AG10803 (cell line): ENCODE results near the gene CFAP53.
"Not testable (repeated sequence)": the region's sequence is repeated elsewhere in the genome, so short reads cannot be mapped to it uniquely, and the experiment has no call there.

Experiments used
- DNase-seq: peaks from one replicate; pipeline ENCODE4 v3.0.0; 2010; ENCODE audit warnings: low read depth
- H3K4me3 ChIP-seq: 2 replicates; pipeline ENCODE4 v1.5.1; 2011; ENCODE audit warnings: mild to moderate bottlenecking, low read length, control low read depth
- TF ChIP-seq, protein P1 (sequence below): conservative IDR thresholded peaks from 2 replicates; pipeline ENCODE4 v1.5.1; 2011; ENCODE audit warnings: mild to moderate bottlenecking, low read length, control low read depth, inconsistent platforms

Gene CFAP53

DNA sequence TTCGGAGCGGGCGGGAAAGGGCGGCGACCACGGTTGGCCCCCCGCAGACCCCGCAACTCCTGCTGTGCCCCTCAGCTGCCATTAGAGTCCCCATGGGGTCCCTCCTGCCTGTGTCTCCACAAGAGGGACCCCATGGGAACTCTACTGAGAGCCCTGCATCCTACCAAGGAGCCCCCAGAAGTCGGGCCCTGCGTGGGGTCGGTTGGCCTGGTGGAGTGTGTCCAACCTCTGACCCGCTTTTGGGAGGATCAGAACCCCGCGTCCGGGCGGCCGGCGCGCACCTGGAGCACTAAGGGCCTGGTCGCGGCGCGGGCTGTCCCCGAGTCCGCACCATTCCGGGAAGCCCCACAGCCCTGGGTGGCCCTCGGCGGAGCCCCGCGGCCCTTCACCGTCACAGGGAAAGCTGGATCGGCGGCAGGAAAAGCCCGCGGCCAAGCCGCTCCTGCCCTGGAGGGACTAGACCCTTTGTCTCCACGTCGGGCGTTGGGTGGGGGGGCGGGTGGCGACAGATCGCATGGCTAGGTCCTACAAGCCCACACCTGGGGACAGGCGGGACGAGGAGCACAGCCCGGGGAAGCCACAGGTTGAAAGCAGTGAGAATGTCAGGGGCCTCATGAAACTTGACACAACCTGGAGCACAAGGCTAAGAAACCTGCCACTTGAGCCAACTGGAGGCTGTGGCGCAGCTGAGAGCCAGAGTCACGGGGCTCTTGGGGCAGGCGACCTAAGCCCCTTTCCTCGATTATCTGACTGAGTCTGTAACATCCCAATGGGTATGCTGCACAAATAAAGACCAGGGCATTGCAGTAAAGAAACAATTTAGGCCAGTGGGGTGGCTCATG, 32.4 kb upstream of the CFAP53 start:
- no peak for DNase-seq
- TF ChIP-seq, protein P1, sequence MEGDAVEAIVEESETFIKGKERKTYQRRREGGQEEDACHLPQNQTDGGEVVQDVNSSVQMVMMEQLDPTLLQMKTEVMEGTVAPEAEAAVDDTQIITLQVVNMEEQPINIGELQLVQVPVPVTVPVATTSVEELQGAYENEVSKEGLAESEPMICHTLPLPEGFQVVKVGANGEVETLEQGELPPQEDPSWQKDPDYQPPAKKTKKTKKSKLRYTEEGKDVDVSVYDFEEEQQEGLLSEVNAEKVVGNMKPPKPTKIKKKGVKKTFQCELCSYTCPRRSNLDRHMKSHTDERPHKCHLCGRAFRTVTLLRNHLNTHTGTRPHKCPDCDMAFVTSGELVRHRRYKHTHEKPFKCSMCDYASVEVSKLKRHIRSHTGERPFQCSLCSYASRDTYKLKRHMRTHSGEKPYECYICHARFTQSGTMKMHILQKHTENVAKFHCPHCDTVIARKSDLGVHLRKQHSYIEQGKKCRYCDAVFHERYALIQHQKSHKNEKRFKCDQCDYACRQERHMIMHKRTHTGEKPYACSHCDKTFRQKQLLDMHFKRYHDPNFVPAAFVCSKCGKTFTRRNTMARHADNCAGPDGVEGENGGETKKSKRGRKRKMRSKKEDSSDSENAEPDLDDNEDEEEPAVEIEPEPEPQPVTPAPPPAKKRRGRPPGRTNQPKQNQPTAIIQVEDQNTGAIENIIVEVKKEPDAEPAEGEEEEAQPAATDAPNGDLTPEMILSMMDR: no peak
- H3K4me3 ChIP-seq: peak overlapping the region; percentile 64; the same call in 1 of the 2 replicates

DNA sequence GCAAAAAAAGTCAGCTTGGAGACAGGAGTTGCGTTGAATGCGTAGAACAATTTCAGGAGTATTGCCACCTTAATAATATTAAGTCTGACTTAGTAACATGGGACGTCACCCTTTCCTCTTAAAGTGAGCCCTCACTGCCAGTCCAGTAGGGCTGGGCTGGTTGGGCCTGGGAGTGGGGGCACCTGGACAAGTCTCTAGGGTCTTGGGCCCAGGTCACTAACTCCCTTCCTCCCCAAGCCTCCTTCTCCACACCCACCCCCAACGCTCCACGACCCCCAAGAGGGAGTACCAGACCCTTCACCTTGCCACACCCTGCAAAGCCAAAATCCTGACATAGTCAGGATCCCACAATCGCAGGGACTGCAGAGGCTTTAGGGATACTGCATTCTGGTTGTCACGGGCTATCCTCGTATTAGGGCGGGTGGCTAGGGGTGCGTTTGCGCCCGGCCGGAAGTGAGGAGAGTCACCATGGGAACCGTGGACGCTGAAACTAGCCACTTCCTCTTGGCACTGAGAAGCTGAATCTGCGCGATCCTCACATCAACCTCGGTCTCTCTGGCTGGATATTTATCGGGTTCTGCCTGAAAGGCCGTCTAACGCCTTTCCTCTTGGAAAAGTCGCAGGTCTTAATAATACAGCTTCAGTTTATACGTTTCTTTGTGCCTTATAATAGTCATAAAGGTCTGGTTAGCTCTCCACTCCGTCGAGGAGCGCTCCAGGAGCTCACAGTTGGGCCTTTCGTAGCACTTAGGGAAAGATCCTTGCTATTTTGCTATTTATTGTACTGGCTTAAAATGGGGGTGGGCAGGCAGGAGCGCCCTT, 31.5 kb upstream of the CFAP53 start:
- peak overlapping the region; percentile 64 for H3K4me3 ChIP-seq
- DNase-seq: peak; percentile 67
- TF ChIP-seq, protein P1: no peak

DNA sequence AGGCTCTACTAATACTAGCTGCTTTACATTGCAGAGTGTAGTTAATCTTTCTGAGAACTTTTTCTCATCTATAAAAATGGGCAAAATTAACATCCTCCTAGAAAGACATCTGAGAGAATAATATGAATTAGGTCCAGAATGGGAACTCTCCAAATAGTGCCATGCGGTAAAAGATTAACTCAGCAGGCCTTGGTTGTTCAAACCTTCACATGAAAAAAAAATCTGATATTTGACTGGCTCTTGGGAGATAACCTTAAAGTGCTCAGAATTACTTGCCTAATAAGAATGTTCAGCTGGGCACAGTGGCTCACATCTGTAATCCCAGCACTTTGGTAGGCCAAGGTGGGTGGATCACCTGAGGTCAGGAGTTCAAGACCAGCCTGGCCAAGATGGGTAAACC, 26.7 kb upstream of the CFAP53 start:
- no peak for DNase-seq
- TF ChIP-seq, protein P1: no peak

DNA sequence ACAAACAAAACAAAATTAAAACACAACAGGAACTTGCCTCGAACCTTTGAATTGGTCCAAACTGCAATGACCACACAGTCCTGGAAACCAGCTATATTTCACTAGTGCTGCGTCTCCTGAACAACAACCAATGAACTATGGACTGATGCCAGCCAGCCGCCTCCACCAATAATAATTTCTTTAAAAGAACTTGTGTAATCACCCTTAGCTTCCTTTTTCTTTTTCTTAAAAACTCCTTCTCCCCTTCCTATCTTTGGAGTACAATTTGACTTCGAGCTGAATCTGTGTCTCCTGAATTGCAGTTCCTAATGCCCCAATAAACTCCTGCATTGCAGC, 22.8 kb upstream of the CFAP53 start:
- no peak overlapping the region for H3K4me3 ChIP-seq
- no peak for DNase-seq
- TF ChIP-seq, protein P1: no peak

More for the DNA sequence above, 26.7 kb upstream of the CFAP53 start:
- no peak overlapping the region for H3K4me3 ChIP-seq

DNA sequence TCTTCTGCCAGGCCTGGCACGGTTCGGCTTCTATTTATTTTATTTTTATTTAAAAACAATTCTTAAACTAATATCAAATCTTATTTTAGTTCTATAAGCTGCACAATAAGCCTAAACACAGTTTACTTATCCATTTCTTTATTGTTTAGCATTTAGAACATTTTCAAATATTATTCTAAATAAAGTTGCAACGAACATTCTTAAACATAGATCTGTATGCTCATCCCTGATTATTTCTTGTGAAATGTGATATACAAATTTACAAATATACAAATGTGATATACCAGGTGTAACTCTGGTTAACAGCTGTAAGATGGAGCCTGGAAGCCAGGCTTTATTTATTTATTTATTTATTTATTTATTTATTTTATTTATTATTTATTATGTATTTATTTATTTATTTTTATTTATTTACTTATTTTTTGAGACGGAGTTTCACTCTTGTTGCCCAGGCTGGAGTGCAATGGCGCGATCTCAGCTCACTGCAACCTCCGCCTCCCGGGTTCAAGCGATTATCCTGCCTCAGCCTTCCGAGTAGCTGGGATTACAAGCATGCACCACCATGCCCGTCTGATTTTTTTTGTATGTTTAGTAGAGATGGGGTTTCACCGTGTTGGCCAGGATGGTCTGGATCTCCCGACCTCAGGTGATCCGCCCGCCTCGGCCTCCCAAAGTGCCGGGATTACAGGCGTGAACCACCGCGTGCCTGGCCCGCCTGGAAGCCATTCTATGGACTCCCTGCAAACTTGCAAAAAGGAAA, 22.2 kb upstream of the CFAP53 start:
- DNase-seq: not testable (repeated sequence)

DNA sequence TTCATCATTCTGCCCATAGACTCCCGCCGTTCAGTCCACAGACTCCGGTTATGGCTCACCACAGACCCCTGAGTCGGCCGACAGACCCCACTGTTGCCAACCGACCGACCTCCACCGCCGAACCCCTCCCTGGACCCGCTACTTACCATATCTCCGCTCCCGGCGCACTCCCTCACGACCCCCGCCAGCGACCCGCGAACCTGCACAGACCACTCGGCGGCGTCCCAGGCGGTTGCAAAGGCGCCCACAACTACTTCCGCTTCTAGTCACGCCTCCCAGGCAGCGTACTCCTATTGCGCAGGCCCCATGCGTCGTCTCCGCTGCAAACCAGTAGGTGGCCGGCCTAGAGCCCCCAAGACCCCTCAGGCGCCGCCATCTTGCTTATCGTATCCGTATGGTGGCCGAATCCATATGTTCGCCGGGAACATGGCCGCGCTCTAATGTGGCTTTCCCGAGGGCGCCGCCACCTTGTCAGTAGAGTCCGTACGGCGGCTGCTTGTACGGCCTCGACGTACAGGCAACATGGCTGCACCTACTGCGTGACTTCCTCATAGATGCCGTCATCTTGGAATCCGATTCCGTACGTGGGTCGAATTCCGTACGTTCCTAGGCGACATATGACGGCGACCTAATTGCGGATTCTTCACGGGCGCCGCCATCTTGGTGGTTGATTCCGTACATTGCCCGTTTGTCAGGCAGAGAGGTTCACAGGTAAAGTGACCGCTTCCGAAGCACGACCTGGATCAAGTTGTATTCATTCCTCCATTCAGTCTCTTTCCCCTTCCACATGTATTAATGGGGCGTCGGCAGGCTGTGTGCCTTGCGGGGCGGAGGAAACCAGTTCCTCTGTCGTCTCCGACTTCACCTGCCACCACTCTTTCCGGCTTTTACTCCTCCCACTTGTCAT, 21.4 kb upstream of the CFAP53 start, which contains the start of gene CXXC1:
CXXC1 (minus strand) TSS at position 252 of the 907 bp plus-strand sequence; CDS start at position 149, 103 bp downstream.
- TF ChIP-seq, protein P1: peak; percentile 41
- H3K4me3 ChIP-seq: peak within 1 kb of the TSS; percentile 91
- DNase-seq: peak; percentile 99

More for the DNA sequence above, 22.2 kb upstream of the CFAP53 start:
- H3K4me3 ChIP-seq: peak overlapping the region; percentile 91
